Stimulated activated CD8-positive, alpha-beta memory T cell treated with anti-CD3 and anti-CD28 coated beads, Interleukin-15, amount 100 ng/mL, for 24 hours (primary cell): ENCODE results near the gene NSMCE4A.
A peak's percentile ranks its signal among the peaks of the same experiment; 100 is the strongest.
"Not testable (repeated sequence)": the region's sequence is repeated elsewhere in the genome, so short reads cannot be mapped to it uniquely, and the experiment has no call there.

Experiments used
- DNase-seq: peaks from one replicate; pipeline ENCODE4 v3.0.0-alpha.2; 2020; ENCODE audit warnings: low read depth

Gene NSMCE4A, protein sequence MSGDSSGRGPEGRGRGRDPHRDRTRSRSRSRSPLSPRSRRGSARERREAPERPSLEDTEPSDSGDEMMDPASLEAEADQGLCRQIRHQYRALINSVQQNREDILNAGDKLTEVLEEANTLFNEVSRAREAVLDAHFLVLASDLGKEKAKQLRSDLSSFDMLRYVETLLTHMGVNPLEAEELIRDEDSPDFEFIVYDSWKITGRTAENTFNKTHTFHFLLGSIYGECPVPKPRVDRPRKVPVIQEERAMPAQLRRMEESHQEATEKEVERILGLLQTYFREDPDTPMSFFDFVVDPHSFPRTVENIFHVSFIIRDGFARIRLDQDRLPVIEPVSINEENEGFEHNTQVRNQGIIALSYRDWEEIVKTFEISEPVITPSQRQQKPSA

DNA sequence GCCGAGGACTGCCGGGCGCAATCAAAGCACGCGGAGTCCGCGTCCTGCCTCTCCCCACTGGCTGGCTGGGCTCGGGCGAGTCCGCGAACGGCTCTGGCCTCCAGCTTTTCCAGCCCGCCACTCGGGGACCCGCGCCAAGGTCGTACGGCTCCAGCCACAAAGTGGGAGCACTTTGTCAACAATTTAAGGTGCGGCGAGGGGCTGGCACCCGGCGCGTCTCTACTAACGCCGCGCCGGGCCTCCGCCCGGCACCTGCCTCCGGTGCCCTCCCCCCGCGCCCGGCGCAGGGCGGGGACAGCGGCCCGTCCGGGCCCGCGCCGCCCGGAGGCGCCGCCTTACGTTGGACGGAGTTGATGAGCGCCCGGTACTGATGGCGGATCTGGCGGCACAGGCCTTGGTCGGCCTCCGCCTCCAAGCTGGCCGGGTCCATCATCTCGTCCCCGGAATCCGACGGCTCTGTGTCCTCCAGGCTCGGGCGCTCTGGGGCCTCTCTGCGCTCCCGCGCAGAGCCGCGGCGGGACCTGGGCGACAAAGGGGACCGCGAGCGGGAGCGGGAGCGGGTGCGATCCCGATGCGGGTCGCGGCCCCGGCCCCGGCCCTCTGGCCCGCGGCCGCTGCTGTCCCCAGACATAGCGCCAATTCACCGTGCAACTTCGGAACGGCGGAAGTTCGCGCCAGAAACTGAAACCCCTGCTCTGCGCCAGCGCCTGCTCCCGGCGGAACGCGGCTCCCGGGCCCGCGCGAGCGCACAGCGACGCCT lies at the start of gene NSMCE4A:
Gene NSMCE4A (minus strand): TSS at position 683 of the 760 bp plus-strand sequence. CDS start 52 bp downstream, at position 631.
- DNase-seq = peak; percentile 61

DNA sequence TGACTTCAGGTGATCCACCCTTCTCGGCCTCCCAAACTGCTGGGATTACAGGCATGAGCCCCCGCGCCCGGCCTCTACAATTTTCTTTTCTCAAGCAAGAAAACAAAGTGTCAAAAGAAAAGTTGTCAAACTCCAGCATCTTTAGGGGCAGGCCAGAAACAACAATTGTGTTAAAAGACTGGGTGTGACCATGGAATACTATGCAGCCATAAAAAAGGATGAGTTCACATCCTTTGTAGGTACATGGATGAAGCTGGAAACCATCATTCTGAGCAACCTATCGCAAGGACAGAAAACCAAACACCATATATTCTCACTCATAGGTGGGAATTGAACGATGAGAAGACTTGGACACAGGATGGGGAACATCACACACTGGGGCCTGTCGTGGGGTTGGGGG lies 48.2 kb upstream of the NSMCE4A start:
- DNase-seq = not testable (repeated sequence)

DNA sequence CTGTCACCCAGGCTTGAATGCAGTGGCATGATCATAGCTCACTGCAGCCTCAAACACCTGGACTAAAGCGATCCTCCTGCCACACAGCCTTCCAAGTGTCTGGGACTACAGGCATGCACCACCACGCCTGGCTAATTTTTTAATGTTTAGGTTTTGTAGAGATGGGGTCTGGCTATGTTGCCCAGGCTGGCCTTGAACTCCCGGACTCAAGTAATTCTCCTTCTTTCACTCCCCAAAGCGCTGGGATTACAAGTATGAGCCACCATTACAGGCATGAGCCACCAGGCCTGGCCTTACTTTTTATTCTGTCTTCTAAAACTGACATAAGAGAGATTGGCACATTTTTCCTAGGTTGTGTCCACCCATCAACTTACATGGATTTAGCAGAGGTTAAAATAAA lies 47.3 kb upstream of the NSMCE4A start:
- no peak for DNase-seq

DNA sequence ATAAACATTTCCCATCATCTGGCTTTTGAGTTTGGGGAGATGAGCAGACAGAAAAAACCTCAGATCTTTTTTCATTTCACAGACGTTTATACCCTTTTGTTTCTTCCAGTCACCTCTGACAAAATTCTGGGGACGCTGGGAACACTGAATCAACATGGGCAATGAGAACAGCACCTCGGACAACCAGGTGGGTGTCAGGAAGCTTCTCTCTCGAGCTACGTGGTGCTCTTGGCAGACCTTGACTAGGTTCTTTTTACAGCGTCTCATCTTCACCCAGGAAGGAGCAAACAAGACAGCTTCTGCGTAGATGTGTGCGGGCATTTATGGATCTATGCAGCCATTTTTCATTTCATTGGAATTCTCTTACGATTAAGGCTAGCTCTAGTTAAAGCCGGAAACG lies 46.8 kb upstream of the NSMCE4A start:
- no peak for DNase-seq

DNA sequence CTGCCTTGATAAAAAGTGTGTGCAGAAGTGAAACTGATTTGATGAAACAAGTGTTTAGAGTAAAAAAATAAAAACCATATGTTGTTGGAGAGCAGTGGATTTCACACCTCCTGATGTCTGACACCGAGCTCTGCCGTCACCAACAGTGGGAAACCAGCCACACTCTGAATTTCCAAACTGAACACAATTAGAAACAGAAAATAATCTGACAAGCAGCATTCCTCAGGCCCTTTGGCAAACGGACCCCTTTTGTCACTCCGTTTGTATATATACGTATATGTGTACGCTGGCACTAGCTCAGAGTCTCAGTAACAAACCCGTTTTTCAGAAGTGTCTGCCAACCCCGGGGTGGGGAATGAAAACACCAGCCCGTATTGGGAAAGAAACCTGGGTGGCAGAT lies 46.4 kb upstream of the NSMCE4A start:
- DNase-seq = no peak

DNA sequence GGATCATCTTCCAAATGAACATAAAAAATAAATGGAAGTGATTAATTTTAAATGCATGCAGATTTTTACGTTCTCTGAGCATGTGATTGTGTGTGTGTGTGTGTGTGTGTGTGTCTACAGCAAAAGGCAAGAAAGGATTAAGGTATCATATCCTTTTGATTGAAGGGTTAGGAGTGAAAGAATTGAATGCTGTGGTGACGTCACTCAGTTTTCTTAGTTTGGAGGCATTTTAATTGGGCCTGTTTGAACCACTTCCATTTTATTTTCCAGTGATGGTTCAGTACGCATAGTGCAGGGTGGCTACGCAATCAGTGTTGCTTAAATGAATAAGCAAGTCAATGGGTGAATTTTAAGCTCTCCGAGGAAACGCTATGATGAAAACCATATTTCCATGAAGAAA lies 45.2 kb upstream of the NSMCE4A start:
- no peak for DNase-seq

DNA sequence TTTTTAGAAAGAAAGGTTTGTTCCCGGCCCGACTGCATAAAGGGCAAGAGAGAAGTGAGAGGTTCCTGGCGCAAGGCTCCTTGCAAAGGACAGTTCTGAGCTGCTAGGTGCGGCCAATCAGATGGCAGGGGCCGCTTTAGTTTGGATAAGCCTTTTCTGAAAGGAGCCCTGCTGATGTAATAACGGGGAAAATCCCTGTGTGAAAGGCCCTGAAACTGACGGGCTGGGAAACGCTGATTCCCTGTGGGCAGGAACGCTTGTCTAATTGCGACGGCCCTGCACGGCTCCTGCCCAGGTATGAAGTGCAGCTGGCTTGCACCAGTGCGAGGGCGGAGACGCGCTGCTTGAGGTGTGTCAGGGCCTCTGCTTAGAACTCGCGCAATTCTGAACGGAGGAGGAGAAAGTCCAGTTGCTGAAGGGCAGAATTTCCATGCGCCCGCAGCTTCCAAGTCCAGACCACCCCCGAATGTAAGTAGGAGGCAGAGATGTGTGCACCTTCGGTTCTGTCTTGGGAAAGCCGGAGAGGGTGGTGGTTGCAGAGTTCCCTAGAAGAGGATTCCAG lies 44.5 kb upstream of the NSMCE4A start:
- DNase-seq = no peak

DNA sequence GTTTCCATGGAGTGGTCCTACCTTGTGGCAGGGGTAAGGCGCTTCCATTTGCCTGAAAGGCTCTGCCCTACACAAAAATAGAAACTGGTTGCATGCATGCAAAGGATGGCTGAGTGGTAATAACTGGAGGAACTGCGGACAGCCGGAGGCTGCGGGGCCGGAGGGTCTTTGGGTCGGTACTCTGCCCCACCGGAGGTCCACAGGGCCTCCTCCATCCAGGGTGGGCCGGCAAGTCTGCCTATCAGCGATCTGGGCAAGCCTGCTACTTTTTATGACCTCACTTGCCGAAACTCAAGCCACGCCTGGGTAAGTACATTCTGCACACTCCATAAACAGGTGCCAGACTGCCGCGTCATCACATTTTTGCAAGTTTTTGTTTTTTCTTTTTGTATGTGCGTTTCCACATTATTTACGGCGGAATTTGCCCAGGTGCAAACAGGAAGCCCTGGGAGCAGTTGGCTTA lies 44.0 kb upstream of the NSMCE4A start:
- no peak for DNase-seq

DNA sequence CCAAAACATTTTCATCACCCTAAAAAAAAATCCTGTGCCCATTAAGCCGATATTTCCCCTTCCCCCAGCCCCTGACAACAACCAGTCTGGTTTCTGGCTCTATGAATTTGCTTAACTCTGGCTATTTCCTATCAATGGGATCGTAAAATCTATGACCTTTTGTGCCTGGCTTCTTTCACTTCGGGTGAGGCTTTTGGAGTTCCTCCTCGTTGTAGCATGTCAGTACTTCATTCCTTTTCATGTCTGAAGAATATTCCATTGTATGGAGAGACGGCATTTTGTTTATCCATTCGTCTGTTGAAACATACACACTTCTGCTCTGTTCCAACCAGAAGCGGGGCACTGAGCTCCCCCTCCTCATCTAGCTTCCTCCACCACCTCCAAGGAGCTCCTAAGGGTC lies 43.5 kb upstream of the NSMCE4A start:
- DNase-seq = no peak

DNA sequence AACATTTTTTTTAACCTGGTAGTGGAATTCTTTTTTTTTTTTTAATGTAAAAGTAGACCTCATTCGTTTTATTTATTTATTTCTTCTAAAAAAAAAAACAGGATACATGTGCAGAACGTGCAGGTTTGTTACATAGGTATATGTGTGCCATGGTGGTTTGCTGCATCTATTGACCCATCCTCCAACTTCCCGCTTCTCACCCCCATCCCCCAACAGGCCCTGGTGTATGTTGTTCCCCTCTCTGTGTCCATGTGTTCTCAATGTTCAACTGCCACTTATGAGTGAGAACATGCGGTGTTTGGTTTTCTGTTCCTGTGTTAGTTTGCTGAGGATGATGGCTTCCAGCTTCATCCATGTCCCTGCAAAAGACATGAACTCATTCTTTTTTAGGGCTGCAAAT lies 42.9 kb upstream of the NSMCE4A start:
- not testable (repeated sequence) for DNase-seq

DNA sequence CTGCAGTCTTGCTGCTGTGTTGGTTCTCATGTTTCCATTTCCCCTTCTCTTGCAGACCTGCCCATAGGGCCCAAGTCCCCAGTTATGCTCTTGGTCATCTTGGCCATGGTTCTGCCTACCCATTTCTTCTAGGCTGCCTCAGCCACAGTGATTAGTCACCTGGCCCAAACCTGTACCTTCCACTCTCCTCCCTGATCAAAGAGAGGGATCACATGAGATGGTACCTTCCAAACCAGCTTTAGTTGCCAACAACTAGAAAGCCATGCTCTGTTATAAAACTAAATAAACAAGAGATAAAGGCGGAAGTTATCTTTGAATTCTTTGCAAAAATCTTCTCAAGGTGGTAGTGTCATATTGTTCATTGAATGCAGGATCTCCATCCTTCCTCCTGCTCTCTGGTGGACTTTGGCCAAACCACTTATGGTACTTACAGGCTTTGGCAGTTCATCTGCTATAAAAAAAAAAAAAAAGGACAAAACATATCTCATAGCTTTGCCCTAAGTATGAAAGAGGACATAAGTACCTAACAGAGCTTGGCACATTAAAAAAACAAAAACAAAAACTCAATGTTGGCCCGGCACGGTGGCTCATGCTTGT lies 39.7 kb upstream of the NSMCE4A start:
- DNase-seq = no peak

DNA sequence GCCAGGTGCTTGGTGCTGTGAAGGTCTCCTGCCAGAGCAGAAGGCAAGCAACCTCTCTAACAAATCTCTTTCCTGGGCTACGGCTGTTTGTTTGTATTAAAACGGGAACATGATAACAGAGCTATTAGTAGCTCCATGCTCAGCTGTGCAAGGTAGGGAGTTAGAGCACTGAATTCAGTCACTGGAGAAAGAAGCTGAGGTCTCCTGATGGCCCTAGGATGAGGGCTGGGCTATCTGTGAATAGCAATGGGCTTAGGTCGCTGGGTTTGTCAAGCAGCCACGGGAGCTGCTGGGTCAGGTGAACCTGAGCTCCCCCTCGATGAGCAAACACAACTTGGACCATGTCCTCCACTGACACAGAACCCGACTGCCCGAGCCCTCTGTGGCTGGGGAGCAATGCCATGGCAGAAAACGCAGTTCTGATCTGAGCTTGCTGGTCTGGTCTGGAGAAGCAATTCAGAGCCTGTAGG lies 38.3 kb upstream of the NSMCE4A start:
- DNase-seq = no peak

DNA sequence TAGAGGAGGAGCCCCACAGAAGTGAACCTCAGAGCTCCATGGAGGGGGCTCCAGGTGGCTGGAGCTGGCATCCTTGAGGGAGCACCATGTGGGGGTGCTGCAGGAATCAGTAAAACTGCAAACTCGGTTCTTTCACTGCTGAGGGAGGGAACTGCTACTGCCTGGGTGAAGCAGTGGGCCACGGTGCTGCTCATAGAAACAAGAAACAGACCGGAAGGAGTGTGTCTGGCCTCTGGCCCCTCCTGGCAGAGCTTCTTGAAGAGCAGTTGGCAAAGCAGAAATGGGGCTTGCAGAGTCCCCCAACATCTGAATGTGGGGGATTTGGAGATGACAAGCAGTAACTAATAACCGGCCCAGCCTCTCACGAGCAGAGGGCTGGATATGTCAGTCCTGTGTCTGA lies 37.7 kb upstream of the NSMCE4A start:
- no peak for DNase-seq

DNA sequence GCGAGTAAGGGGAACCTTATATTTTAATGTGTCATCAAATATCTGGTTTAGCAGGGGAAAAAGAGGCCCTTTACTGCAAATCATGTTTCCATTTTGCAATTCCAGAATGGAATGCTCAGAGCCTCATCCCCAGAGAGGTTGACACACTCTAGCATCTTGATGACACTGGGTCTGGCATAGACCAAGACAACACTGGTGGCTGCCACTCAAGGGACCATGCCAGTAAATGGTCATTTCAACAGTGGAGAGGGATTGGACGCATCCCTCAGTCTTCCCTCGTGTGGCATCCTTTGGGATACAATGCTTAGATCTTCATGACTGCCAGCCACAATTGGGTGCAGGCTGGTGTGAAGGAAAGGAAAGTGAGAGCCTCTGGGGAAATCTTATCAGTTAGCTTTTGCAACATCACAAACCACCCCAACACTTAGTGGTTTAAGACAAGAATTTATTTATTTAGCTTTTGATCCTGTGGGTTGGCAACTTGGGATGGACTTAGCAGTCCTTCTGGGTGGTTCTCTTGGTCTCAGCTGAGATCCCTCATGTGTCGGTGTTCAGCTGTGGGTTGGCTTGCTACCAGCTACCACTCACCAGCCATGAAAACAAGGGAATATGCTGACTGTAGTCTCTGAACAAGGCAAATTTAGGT lies 35.5 kb upstream of the NSMCE4A start:
- no peak for DNase-seq

DNA sequence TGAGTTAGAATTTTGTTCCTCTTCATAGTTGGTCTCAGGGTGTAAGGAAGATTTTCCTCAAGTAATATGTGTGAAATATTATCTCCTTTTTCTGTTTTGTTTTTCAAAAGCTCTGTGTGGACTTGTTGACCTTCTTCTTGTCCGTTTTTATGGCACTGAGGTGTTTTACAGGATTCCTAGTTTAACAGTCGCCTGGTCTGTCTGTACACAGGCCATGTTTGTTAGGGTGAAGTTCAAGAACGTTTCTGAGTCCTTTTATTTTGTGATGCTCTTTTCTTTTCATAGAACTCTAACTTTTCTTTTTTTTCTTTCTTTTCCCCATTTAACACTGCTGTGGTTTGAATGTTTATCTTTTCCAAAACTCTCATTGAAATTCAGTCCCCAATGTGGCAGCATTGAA lies 32.4 kb upstream of the NSMCE4A start:
- no peak for DNase-seq

DNA sequence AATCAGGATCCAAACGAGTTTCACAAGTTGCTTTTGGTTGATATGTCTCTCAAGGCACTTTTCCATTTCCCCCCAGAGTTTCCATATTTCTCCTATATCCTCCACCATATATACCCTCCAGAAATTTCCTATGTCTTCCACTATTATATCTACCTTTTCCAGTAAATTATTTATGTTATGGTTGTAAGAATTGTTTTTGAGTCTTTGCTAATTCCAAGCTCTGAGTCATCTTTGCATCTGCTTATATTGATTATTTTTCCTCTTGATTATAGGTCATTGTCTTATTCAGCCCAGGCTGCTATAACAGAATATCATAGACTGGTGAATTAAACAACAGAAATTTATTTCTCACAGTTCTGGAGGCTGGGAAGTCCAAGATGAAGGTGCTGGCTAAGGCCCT lies 26.7 kb upstream of the NSMCE4A start:
- DNase-seq = no peak

DNA sequence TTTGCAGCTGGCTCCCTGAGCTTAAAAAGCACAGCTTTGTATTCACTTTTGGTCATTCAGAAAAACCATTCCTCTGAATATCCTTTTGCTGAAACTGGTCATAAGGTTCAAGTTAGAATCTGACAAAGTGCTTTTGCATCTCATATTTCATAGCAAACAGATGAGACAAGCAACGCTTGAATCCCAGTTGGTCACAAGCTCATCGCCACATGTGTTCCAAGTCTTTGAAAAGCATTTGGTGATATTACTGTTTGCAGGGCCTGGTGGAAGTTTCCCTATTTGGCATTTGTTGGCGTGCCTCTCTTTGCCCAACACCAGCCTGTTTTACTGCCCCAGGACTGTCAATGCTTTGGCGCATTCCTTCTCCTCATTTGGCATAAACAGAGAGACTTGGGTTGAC lies 24.3 kb upstream of the NSMCE4A start:
- DNase-seq = no peak

DNA sequence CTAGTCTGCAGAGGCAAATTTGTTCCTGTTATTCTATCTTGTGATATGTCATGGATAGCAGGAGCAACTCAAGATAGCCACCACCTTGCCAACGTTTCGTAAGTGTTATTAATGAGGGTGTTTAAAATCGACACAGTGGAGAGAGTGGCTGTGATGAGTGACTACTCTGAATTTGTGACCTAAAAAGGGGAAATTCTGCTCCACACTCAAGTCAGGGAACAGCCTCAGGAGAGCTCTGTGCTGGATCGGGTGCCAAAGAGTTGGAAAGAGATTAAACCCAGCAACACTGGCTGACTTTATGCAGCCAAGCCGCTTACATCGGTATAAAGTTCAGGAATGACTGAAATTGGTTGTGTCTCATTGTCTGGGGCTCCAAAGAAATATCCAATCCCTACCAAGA lies 23.4 kb upstream of the NSMCE4A start:
- no peak for DNase-seq

DNA sequence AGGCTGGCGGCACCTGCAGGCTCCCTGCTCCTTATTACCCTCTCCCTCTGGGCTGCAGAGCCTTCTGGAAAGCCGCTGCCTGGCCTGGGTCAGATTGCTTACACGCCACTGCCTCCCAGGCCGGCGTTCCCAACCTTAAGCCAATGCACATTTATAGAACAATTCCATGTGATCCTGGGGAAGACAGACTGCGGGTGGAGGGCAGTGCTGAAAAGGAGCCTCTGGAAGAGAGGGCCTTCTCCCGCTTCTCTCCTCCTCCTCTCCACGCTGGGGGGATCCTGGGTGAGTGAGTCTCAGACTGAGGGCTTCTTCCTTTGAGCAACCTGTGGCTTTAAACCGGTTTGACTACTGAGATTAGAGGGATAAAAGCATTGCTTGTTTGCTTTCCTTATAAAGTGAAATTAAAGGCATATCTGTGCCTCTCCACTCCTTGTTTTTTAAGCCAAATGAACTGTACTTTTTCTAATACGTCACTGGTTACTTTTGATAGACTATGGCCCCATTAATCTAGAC lies 19.5 kb upstream of the NSMCE4A start:
- DNase-seq = no peak

DNA sequence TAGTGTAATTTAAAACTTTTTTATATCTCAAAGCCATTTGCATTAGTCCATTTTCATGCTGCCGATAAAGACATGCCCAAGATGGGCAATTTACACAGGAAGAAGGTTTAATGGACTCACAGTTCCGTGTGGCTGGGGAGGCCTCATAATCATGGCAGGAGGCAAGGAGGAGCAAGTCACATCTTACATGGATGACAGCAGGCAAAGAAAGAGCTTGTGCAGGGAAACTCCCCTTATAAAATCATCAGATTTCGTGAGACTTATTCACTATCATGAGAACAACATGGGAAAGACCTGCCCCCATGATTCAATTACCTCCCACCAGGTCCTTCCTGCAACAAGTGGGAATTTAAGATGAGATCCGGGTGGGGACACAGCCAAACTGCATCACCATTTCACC lies 16.7 kb upstream of the NSMCE4A start:
- not testable (repeated sequence) for DNase-seq

DNA sequence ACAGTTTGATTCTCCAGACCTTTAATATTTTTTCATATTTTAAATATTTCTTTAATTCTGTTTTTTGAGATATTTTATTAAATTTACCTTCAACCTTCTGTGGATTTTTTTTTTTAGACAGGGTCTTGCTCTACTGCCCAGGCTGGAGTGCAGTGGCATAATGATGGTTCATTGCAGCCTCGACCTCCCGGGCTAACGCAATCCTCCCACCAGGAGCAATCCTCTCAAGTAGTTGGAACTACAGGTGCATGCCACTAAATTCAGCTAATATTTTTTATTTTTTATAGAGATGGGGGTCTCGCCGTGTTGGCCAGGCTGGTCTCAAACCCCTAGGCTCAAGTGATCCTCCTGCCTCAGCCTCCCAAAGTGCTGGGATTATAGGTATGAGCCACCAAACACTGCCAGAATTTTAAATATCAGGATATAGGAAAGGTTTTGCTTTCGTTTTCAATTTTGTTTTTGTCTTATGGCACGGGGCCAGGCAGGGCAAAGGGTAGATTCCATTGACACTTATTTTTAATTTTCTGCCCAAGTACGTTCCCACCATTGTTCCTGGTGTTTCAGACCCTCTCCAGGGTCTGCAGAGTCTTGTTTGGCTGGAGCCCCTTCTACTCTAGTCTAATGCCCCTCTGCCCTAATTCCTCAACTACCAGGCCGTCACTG lies 15.1 kb upstream of the NSMCE4A start:
- no peak for DNase-seq
